ENCODE data around the gene SLC39A3. TPM values are rescaled to one million over a fixed set of nuclear protein-coding genes. Genes with fewer than 3 reads are reported as not detected.

Gene SLC39A3
- total and polyA plus RNA-seq, 2 of the 8 experiments (the other 6 are each of a cell fraction or from before 2014, with no cell fraction given) = 33.0 to 52.9 TPM

DNA sequence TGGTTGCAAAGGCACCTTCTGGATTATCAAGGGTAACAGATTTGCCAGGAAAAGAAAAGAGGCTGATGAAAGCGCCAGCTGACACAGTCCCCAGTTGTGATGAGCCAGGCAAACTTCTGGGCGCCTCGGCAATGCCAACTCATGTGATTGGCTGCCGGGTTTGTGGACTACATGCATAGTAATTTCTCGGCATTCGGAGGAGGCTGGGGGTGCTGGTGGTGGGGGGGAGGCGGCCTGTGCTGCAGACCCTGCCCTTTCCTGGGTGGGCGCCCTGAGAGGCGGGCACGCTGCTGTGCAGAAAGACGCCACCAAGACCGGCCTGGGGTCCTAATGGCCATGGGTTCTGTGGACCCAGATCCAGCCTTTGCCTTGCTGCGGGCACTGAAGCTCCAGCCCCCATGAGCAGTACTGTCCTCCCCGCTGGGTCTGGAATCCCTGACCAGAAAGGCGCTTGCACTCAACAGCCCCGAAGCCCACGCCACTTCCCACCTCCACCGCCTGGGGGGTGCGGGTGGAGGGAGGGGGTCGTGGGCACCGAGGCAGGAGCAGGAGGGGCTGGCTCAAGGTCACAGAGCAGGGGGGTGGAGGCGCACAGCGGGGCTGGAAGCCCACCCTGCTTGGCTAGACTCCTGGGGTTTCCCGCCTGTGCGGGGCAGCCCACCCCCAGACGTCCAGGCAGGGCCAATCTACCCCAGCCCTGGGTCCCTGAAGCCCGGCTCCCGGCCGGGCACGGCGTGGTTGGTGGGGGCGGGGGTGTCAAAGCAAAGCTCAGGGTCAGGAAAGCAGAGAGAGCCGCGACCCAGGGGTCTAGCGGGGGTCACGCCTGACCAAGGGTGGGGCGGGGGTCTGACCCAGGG lies 19.7 kb downstream of the SLC39A3 start:
- H4K20me1 ChIP-seq (replicated peaks in 1 of 2; ENCODE audit: control insufficient read depth in 1 of 2, insufficient read depth in 2 of 2, low read length in 2 of 2) = peaks cover 0 to 4% of the 10 kb centered on the region in 2 experiments
- H2AK5ac ChIP-seq (ENCODE audit: low read depth, low read length) = no peak overlapping the region
- peaks cover 0 to 15% (median 0%) of the 10 kb centered on the region in 4 experiments; a peak in 1 of 8 replicates for H3K36me3 ChIP-seq (ENCODE audit: control insufficient read depth in 2 of 4, insufficient read depth in 4 of 4, low read length in 3 of 4)
- H3K9me3 ChIP-seq (ENCODE audit: insufficient read depth in 2 of 2, low read depth in 1 of 2, low read length in 1 of 2) = peaks cover 8 to 10% of the 10 kb centered on the region in 2 experiments; a peak in 3 of 4 replicates
- no peak overlapping the region for H3K4ac ChIP-seq (replicated peaks; ENCODE audit: insufficient read length, low read depth, low read length)
- ChIA-PET POLR2A (ENCODE audit: partially characterized antibody) (interaction anchor here (0.6 to 1.5 kb wide), 5 partner anchors 15 to 151 kb away, joined by 3 to 8 read pairs (median 4); partner anchors contain the start of gene SLC39A3), CTCF (ENCODE audit: partially characterized antibody) (no interaction called here)
- no peak overlapping the region for H2AFZ ChIP-seq (ENCODE audit: low read length)
- H3K27me3 ChIP-seq (replicated peaks in 1 of 4; ENCODE audit: control insufficient read depth in 3 of 4, extremely low read depth in 1 of 4, insufficient read depth in 3 of 4, low read length in 3 of 4) = peaks cover 0 to 7% (median 3%) of the 10 kb centered on the region in 4 experiments; a peak in 4 of 7 replicates
- peak overlapping the region; percentile 46; the same call in 1 of the 2 replicates for H4K8ac ChIP-seq (ENCODE audit: extremely low read depth, insufficient read depth, low read length)
- H2BK20ac ChIP-seq (ENCODE audit: low read length) = no peak overlapping the region
- H3K14ac ChIP-seq (ENCODE audit: insufficient read length) = no peak overlapping the region
- peak overlapping the region; percentile 80 to 94 for H3K4me2 ChIP-seq (ENCODE audit: insufficient read depth in 1 of 2, low read depth in 2 of 2, low read length in 2 of 2)
- no peaks in the 10 kb centered on the region for H3K79me1 ChIP-seq (ENCODE audit: low read depth, low read length)
- 5% methylated on average over 26 of the region's 37 CpGs; no CpG with 5 or more reads in 1 of the 2 experiments for WGBS, 2 experiments (ENCODE audit: extremely low coverage in 1 of 2, insufficient coverage in 1 of 2, insufficient read length in 1 of 2, insufficient replicate concordance in 2 of 2, low coverage in 1 of 2, low lambda C conversion rate in 2 of 2, missing lambda C conversion rate in 1 of 2)
- no peak overlapping the region for H3K23ac ChIP-seq (ENCODE audit: insufficient read length)
- peak overlapping the region; percentile 39 to 89 (median 52) for H3K4me3 ChIP-seq (ENCODE audit: extremely low read depth in 1 of 4, insufficient read depth in 2 of 4, low read depth in 3 of 4, low read length in 4 of 4)
- peak overlapping the region; percentile 81; the same call in 1 of the 2 replicates for H2BK5ac ChIP-seq (ENCODE audit: low read depth, low read length)
- peak overlapping the region in 1 of 4 experiments; percentile 10; a peak in 2 of 7 replicates for H3K9ac ChIP-seq (replicated peaks in 1 of 4; ENCODE audit: extremely low read depth in 1 of 4, low read depth in 3 of 4, low read length in 3 of 4)
- H2BK15ac ChIP-seq (ENCODE audit: low read length) = no peak overlapping the region; the same call in 1 of the 2 replicates
- FAIRE-seq (peak; percentile 13), DNase-seq (ENCODE audit: low read depth in 1 of 2, low spot score in 2 of 2) (peak in 1 of 2 experiments; percentile 76)
- H2BK120ac ChIP-seq (replicated peaks; ENCODE audit: low read depth, low read length) = no peak overlapping the region
- H3K56ac ChIP-seq (replicated peaks; ENCODE audit: insufficient read length, low read depth, low read length) = peak overlapping the region; percentile 69
- H3K27ac ChIP-seq (ENCODE audit: low read depth, low read length) = no peak overlapping the region
- 0 out of 2 replicates have a peak overlapping the region, but pooled peaks have one; percentile 4 for H2BK12ac ChIP-seq (ENCODE audit: low read depth, low read length)
- peaks cover 12% of the 10 kb centered on the region; the same call in 1 of the 2 replicates for H3K23me2 ChIP-seq (ENCODE audit: low read depth, low read length)
- H4K91ac ChIP-seq (replicated peaks; ENCODE audit: insufficient read length, low read length) = peak overlapping the region; percentile 85
- H3K4me1 ChIP-seq (replicated peaks in 1 of 4; ENCODE audit: control insufficient read depth in 3 of 4, insufficient read depth in 4 of 4, low read length in 3 of 4) = peaks cover 0 to 15% (median 6%) of the 10 kb centered on the region in 4 experiments; a peak in 6 of 7 replicates
- peak overlapping the region; percentile 60 for H3K18ac ChIP-seq (ENCODE audit: extremely low read depth, low read length)
- H3K79me2 ChIP-seq (ENCODE audit: control insufficient read depth in 1 of 2, insufficient read depth in 2 of 2, low read length in 2 of 2) = no peaks in the 10 kb centered on the region
- peak overlapping the region; percentile 36 for H4K5ac ChIP-seq (ENCODE audit: insufficient read length, low read depth, low read length)
- TF ChIP-seq YY1 (IDR thresholded peaks at IDR 0.05; ENCODE audit: low read depth, low read length) (no peak), POLR2AphosphoS5 (IDR thresholded peaks at IDR 0.05; ENCODE audit: low read depth, low read length) (no peak), SUZ12 (IDR thresholded peaks at IDR 0.05; ENCODE audit: low read length) (no peak), HDAC2 (IDR thresholded peaks at IDR 0.05; ENCODE audit: borderline replicate concordance in 1 of 2, low read depth in 2 of 2, low read length in 2 of 2) (peak in 1 of 2 experiments; percentile 54; a peak in 1 of 4 replicates), PHF8 (conservative IDR thresholded peaks at IDR 0.05; ENCODE audit: low read depth, low read length) (no peak), NRF1 (IDR thresholded peaks at IDR 0.05; ENCODE audit: low read depth, low read length) (no peak), TAF1 (IDR thresholded peaks at IDR 0.05; ENCODE audit: low read depth, low read length) (no peak), SP1 (IDR thresholded peaks at IDR 0.05; ENCODE audit: low read depth, low read length) (no peak), CHD2 (IDR thresholded peaks at IDR 0.05; ENCODE audit: low read length) (no peak), SRF (IDR thresholded peaks at IDR 0.05; ENCODE audit: low read depth, low read length) (no peak), EZH2 (IDR thresholded peaks at IDR 0.05; ENCODE audit: low read depth, low read length, severe bottlenecking) (no peak)

Data from H1 (cell line).